Heart left ventricle (tissue), 11 donors: ENCODE data around the gene RAB3A. TPM values are rescaled to one million over a fixed set of nuclear protein-coding genes. Genes with fewer than 3 reads are reported as not detected.

Source experiments
- polyA plus RNA-seq, 2 donors: library from polyadenylated mRNA; stranded (reverse); fragments of 200-250 nt; gene quantifications; one replicate each; pipeline ENCODE4 v1.2.3, GENCODE V29; 2013
- total RNA-seq, 9 donors: library from RNA; depleted of rRNA in 2 of 9; stranded (reverse); fragments of >200 nt in 2 of 9; fragmentation: NEBNext Ultra II Directional in 3 of 9; extraction: Animal tissue kit (Norgen Biotek cat#: 25700) in 3 of 9; gene quantifications; one replicate each; pipeline versions ENCODE4 v1.1.0 to v1.2.4, GENCODE V29; 2016 to 2023
- donor health status: ischemic (EF 13 %, LVEDD 7.1; RV severe dilation, severe dysfunction).
- donor health status: healthy with polysubstance abuse.
- donor health status: DM: no; HTN: yes; CAD: no.
- donor health status: DM: no; HTN: no; CAD: no.
- donor health status: ischemic (EF 25% LVEDD 5.7; RV mildly dilated, moderate dysfunction).
- donor health status: healthy.
- donor health status: DM: yes; HTN: yes; CAD: no.
- donor health status: PGD.
- donor health status: nonischemic (EF 23%, LVEDD 6.1; RV moderate dilation, normal function).

Gene RAB3A
- total and polyA plus RNA-seq, 11 donors, result 6.9 to 39.2 (median 24.0) TPM

Other genes starting within 250 kb of the RAB3A start
- under 1 TPM in 2 of 9 donors, not detected in 7; 0.07 to 0.27 TPM for gene KCNN1, start 236.9 kb downstream of the RAB3A start, total RNA-seq
- gene KCNN1, start 236.9 kb downstream of the RAB3A start, polyA plus RNA-seq, result under 1 TPM; 0.03 to 0.08 TPM
- 10 to 100 TPM in 4 of 9 donors, 1 to 10 TPM in 5; 5.8 to 35.5 (median 9.9) TPM for gene ARRDC2, start 195.9 kb downstream of the RAB3A start, total RNA-seq
- 10 to 100 TPM; 14.9 to 26.1 TPM for gene ARRDC2, start 195.9 kb downstream of the RAB3A start, polyA plus RNA-seq
- 1 to 10 TPM in 2 of 9 donors, under 1 TPM in 5, not detected in 2; 0.40 to 8.1 (median 0.66) TPM for gene IL12RB1, start 117.1 kb downstream of the RAB3A start, total RNA-seq
- under 1 TPM; 0.19 to 0.35 TPM for gene IL12RB1, start 117.1 kb downstream of the RAB3A start, polyA plus RNA-seq
- 1 to 10 TPM; 2.8 to 9.8 (median 5.2) TPM for gene MAST3, start 106.3 kb downstream of the RAB3A start, total RNA-seq
- 1 to 10 TPM; 1.5 to 2.9 TPM for gene MAST3, start 106.3 kb downstream of the RAB3A start, polyA plus RNA-seq
- 10 to 100 TPM; 17.9 to 28.6 (median 24.6) TPM for gene PIK3R2, start 50.9 kb downstream of the RAB3A start, total RNA-seq
- 1 to 10 TPM; 4.0 to 7.1 TPM for gene PIK3R2, start 50.9 kb downstream of the RAB3A start, polyA plus RNA-seq
- gene IFI30, start 30.2 kb downstream of the RAB3A start, total RNA-seq, result 100 to 1,000 TPM in 2 of 9 donors, 10 to 100 TPM in 4, 1 to 10 TPM in 3; 9.0 to 455 (median 15.2) TPM
- gene IFI30, start 30.2 kb downstream of the RAB3A start, polyA plus RNA-seq, result 10 to 100 TPM in 1 of 2 donors, 1 to 10 TPM in 1; 8.9 to 27.1 TPM
- 10 to 100 TPM; 10.6 to 37.4 (median 14.8) TPM for gene MPV17L2, start 10.8 kb downstream of the RAB3A start, total RNA-seq
- gene MPV17L2, start 10.8 kb downstream of the RAB3A start, polyA plus RNA-seq, result 10 to 100 TPM; 24.7 to 59.3 TPM
- 1 to 10 TPM in 5 of 9 donors, under 1 TPM in 3, not detected in 1; 0.16 to 3.6 (median 1.1) TPM for gene PDE4C, start 22.4 kb upstream of the RAB3A start, total RNA-seq
- gene PDE4C, start 22.4 kb upstream of the RAB3A start, polyA plus RNA-seq, result 1 to 10 TPM in 1 of 2 donors, under 1 TPM in 1; 0.82 to 4.6 TPM
- 1 to 10 TPM in 4 of 9 donors, under 1 TPM in 5; 0.24 to 2.4 (median 0.75) TPM for gene IQCN, start 70.4 kb upstream of the RAB3A start, total RNA-seq
- gene IQCN, start 70.4 kb upstream of the RAB3A start, polyA plus RNA-seq, result 1 to 10 TPM in 1 of 2 donors, under 1 TPM in 1; 0.28 to 2.8 TPM
- 100 to 1,000 TPM in 7 of 9 donors, 10 to 100 TPM in 2; 80.2 to 352 (median 137) TPM for gene JUND, start 77.6 kb upstream of the RAB3A start, total RNA-seq
- gene JUND, start 77.6 kb upstream of the RAB3A start, polyA plus RNA-seq, result 100 to 1,000 TPM; 114 to 236 TPM
- 100 to 1,000 TPM in 5 of 9 donors, 10 to 100 TPM in 4; 65.8 to 167 (median 101) TPM for gene LSM4, start 119.0 kb upstream of the RAB3A start, total RNA-seq
- gene LSM4, start 119.0 kb upstream of the RAB3A start, polyA plus RNA-seq, result 100 to 1,000 TPM; 127 to 171 TPM
- 10 to 100 TPM; 22.5 to 58.6 (median 44.6) TPM for gene PGPEP1, start 136.6 kb upstream of the RAB3A start, total RNA-seq
- 10 to 100 TPM; 26.7 to 31.8 TPM for gene PGPEP1, start 136.6 kb upstream of the RAB3A start, polyA plus RNA-seq
- gene GDF15, start 182.1 kb upstream of the RAB3A start, total RNA-seq, result 1 to 10 TPM in 4 of 9 donors, under 1 TPM in 5; 0.69 to 5.7 (median 0.99) TPM
- gene GDF15, start 182.1 kb upstream of the RAB3A start, polyA plus RNA-seq, result under 1 TPM; 0.33 to 0.50 TPM
- 10 to 100 TPM in 2 of 9 donors, 1 to 10 TPM in 6, under 1 TPM in 1; 0.83 to 33.0 (median 3.1) TPM for gene LRRC25, start 193.6 kb upstream of the RAB3A start, total RNA-seq
- gene LRRC25, start 193.6 kb upstream of the RAB3A start, polyA plus RNA-seq, result 1 to 10 TPM in 1 of 2 donors, under 1 TPM in 1; 0.88 to 2.8 TPM
- 10 to 100 TPM; 23.5 to 89.8 (median 29.4) TPM for gene SSBP4, start 215.4 kb upstream of the RAB3A start, total RNA-seq
- gene SSBP4, start 215.4 kb upstream of the RAB3A start, polyA plus RNA-seq, result 10 to 100 TPM; 29.1 to 37.3 TPM
- 10 to 100 TPM; 17.6 to 60.6 (median 24.0) TPM for gene ISYNA1, start 234.1 kb upstream of the RAB3A start, total RNA-seq
- 10 to 100 TPM; 14.0 to 52.6 TPM for gene ISYNA1, start 234.1 kb upstream of the RAB3A start, polyA plus RNA-seq